22Rv1 (cell line): Measurements from ENCODE around the gene YTHDC1.

Experiments
- ZFX ChIP-seq: fragments of 450-650 bp; IDR thresholded peaks from 2 replicates; pipeline ENCODE4 v1.6.1; 2017; ENCODE audit warnings: antibody characterized with exemption, borderline replicate concordance
- TF ChIP-seq, protein P1 (sequence below): fragments of 450-650 bp; IDR thresholded peaks from 2 replicates; pipeline ENCODE4 v1.5.1; 2017; ENCODE audit warnings: mild to moderate bottlenecking

DNA sequence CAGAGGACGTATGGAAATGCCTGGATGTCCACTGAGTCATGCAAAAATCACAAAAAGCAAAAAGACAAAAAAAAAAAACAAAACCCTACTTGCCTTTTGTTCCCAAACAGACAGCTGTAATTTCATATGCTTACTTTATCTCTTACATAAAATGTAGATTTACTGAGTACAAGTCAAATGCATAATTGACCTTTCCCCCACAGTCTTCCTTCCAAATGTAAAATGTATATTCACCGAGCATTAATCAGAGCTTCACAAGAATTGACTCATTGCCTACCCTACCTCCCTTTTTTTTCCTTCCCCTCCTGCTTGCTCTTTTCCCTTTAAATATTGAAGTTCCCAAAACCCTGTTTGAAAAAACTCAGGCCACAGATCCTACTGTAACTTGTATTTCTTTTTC lies 71.9 kb downstream of the YTHDC1 start:
- TF ChIP-seq, protein P1, sequence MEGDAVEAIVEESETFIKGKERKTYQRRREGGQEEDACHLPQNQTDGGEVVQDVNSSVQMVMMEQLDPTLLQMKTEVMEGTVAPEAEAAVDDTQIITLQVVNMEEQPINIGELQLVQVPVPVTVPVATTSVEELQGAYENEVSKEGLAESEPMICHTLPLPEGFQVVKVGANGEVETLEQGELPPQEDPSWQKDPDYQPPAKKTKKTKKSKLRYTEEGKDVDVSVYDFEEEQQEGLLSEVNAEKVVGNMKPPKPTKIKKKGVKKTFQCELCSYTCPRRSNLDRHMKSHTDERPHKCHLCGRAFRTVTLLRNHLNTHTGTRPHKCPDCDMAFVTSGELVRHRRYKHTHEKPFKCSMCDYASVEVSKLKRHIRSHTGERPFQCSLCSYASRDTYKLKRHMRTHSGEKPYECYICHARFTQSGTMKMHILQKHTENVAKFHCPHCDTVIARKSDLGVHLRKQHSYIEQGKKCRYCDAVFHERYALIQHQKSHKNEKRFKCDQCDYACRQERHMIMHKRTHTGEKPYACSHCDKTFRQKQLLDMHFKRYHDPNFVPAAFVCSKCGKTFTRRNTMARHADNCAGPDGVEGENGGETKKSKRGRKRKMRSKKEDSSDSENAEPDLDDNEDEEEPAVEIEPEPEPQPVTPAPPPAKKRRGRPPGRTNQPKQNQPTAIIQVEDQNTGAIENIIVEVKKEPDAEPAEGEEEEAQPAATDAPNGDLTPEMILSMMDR = no peak
- no peak for TF ChIP-seq ZFX
